ENCODE results near the gene CDHR2.

DNA sequence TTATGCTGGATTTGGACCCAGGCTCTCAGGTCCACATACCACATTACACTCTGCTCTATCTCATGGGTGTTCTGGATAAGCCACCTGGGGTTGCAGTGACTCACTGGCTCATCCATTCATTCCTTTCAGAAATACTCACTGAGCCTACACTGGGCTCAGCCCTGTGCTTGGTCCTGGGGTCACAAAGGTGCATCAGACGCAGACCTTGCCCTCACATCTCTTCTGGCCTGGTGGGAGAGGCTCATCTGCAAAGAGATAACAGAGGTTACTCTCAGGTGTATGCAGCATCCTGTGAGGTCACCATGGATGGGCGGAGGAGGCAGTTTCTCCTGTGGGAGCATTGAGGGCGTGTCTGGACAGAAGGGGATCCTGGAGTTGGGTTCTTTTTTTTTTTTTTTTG is 12.1 kb downstream of the CDHR2 start:
- TF ChIP-seq CTCF (IDR thresholded peaks at IDR 0.05) (no peak), POLR2A (IDR thresholded peaks at IDR 0.05) (no peak)

Measured in lower leg skin (tissue), 3 donors.